ENCODE results near the gene ADAMTS17.

ADAMTS17 gene

GRCh38 chr15:99959326-99959725, 382.4 kb downstream of the ADAMTS17 start:
- Histone ChIP-seq H3K36me3 (ENCODE audit: control insufficient read depth in 2 of 2, insufficient read depth in 2 of 2, low read length in 2 of 2) (no peaks in the 10 kb centered on the region), H3K9me3 (ENCODE audit: control insufficient read depth in 2 of 2, low read length in 2 of 2) (no peaks in the 10 kb centered on the region), H3K27ac (ENCODE audit: low read length) (no peak overlapping the region), H3K4me1 (ENCODE audit: control insufficient read depth, insufficient read depth, low read length) (no peaks in the 10 kb centered on the region), H3K27me3 (ENCODE audit: control insufficient read depth in 1 of 2, insufficient read depth in 2 of 2, low read length in 2 of 2) (peaks cover 7% of the 10 kb centered on the region in 2 donors), H3K4me3 (ENCODE audit: low read length in 2 of 2) (no peak overlapping the region), H3K9ac (ENCODE audit: low read length in 2 of 2) (no peak overlapping the region)

GRCh38 chr15:99958426-99959097, 383.2 kb downstream of the ADAMTS17 start:
- Histone ChIP-seq H3K27ac (ENCODE audit: low read length) (no peak overlapping the region), H3K9me3 (ENCODE audit: control insufficient read depth in 2 of 2, low read length in 2 of 2) (no peaks in the 10 kb centered on the region), H3K4me1 (ENCODE audit: control insufficient read depth, insufficient read depth, low read length) (no peaks in the 10 kb centered on the region), H3K4me3 (ENCODE audit: low read length in 2 of 2) (no peak overlapping the region), H3K9ac (ENCODE audit: low read length in 2 of 2) (no peak overlapping the region), H3K27me3 (ENCODE audit: control insufficient read depth in 1 of 2, insufficient read depth in 2 of 2, low read length in 2 of 2) (peaks cover 7% of the 10 kb centered on the region in 2 donors), H3K36me3 (ENCODE audit: control insufficient read depth in 2 of 2, insufficient read depth in 2 of 2, low read length in 2 of 2) (no peaks in the 10 kb centered on the region)

GRCh38 chr15:99957642-99958013, 384.1 kb downstream of the ADAMTS17 start:
- Histone ChIP-seq H3K9ac (ENCODE audit: low read length in 2 of 2) (no peak overlapping the region), H3K36me3 (ENCODE audit: control insufficient read depth in 2 of 2, insufficient read depth in 2 of 2, low read length in 2 of 2) (no peaks in the 10 kb centered on the region), H3K27ac (ENCODE audit: low read length) (no peak overlapping the region), H3K9me3 (ENCODE audit: control insufficient read depth in 2 of 2, low read length in 2 of 2) (no peaks in the 10 kb centered on the region), H3K27me3 (ENCODE audit: control insufficient read depth in 1 of 2, insufficient read depth in 2 of 2, low read length in 2 of 2) (peaks cover 7% of the 10 kb centered on the region in 2 donors), H3K4me1 (ENCODE audit: control insufficient read depth, insufficient read depth, low read length) (no peaks in the 10 kb centered on the region), H3K4me3 (ENCODE audit: low read length in 2 of 2) (no peak overlapping the region)

- H3K27ac ChIP-seq (ENCODE audit: low read length) = no peak overlapping the region
- peaks cover 7% of the 10 kb centered on the region in 2 donors for H3K27me3 ChIP-seq (ENCODE audit: control insufficient read depth in 1 of 2, insufficient read depth in 2 of 2, low read length in 2 of 2)
- no peak overlapping the region for H3K9ac ChIP-seq (ENCODE audit: low read length in 2 of 2)
- H3K9me3 ChIP-seq (ENCODE audit: control insufficient read depth in 2 of 2, low read length in 2 of 2) = no peaks in the 10 kb centered on the region
- no peak overlapping the region for H3K4me3 ChIP-seq (ENCODE audit: low read length in 2 of 2)
- H3K4me1 ChIP-seq (ENCODE audit: control insufficient read depth, insufficient read depth, low read length) = no peaks in the 10 kb centered on the region
- H3K36me3 ChIP-seq (ENCODE audit: control insufficient read depth in 2 of 2, insufficient read depth in 2 of 2, low read length in 2 of 2) = no peaks in the 10 kb centered on the region
Measured at GRCh38 chr15:99956820-99957641, 384.7 kb downstream of the ADAMTS17 start.

GRCh38 chr15:99956022-99956775, 385.6 kb downstream of the ADAMTS17 start:
- no peak overlapping the region for H3K27ac ChIP-seq (ENCODE audit: low read length)

GRCh38 chr15:99955532-99955931, 386.2 kb downstream of the ADAMTS17 start:
- H3K36me3 ChIP-seq (ENCODE audit: control insufficient read depth in 2 of 2, insufficient read depth in 2 of 2, low read length in 2 of 2) = no peaks in the 10 kb centered on the region
- no peak overlapping the region for H3K4me3 ChIP-seq (ENCODE audit: low read length in 2 of 2)
- H3K9me3 ChIP-seq (ENCODE audit: control insufficient read depth in 2 of 2, low read length in 2 of 2) = no peaks in the 10 kb centered on the region
- H3K9ac ChIP-seq (ENCODE audit: low read length in 2 of 2) = no peak overlapping the region
- H3K27ac ChIP-seq (ENCODE audit: low read length) = no peak overlapping the region
- no peaks in the 10 kb centered on the region for H3K4me1 ChIP-seq (ENCODE audit: control insufficient read depth, insufficient read depth, low read length)
- H3K27me3 ChIP-seq (ENCODE audit: control insufficient read depth in 1 of 2, insufficient read depth in 2 of 2, low read length in 2 of 2) = peaks cover 5 to 7% of the 10 kb centered on the region in 2 donors

More at GRCh38 chr15:99956022-99956775, 385.6 kb downstream of the ADAMTS17 start:
- Histone ChIP-seq H3K9me3 (ENCODE audit: control insufficient read depth in 2 of 2, low read length in 2 of 2) (no peaks in the 10 kb centered on the region), H3K36me3 (ENCODE audit: control insufficient read depth in 2 of 2, insufficient read depth in 2 of 2, low read length in 2 of 2) (no peaks in the 10 kb centered on the region), H3K4me3 (ENCODE audit: low read length in 2 of 2) (no peak overlapping the region), H3K4me1 (ENCODE audit: control insufficient read depth, insufficient read depth, low read length) (no peaks in the 10 kb centered on the region), H3K9ac (ENCODE audit: low read length in 2 of 2) (no peak overlapping the region), H3K27me3 (ENCODE audit: control insufficient read depth in 1 of 2, insufficient read depth in 2 of 2, low read length in 2 of 2) (peaks cover 5 to 7% of the 10 kb centered on the region in 2 donors)

GRCh38 chr15:99955181-99955525, 386.6 kb downstream of the ADAMTS17 start:
- Histone ChIP-seq H3K27me3 (ENCODE audit: control insufficient read depth in 1 of 2, insufficient read depth in 2 of 2, low read length in 2 of 2) (peaks cover 5 to 7% of the 10 kb centered on the region in 2 donors), H3K9ac (ENCODE audit: low read length in 2 of 2) (no peak overlapping the region), H3K4me1 (ENCODE audit: control insufficient read depth, insufficient read depth, low read length) (no peaks in the 10 kb centered on the region), H3K27ac (ENCODE audit: low read length) (no peak overlapping the region), H3K9me3 (ENCODE audit: control insufficient read depth in 2 of 2, low read length in 2 of 2) (no peaks in the 10 kb centered on the region), H3K36me3 (ENCODE audit: control insufficient read depth in 2 of 2, insufficient read depth in 2 of 2, low read length in 2 of 2) (no peaks in the 10 kb centered on the region), H3K4me3 (ENCODE audit: low read length in 2 of 2) (no peak overlapping the region)

GRCh38 chr15:99954361-99955180, 387.2 kb downstream of the ADAMTS17 start:
- no peaks in the 10 kb centered on the region for H3K9me3 ChIP-seq (ENCODE audit: control insufficient read depth in 2 of 2, low read length in 2 of 2)
- no peaks in the 10 kb centered on the region for H3K36me3 ChIP-seq (ENCODE audit: control insufficient read depth in 2 of 2, insufficient read depth in 2 of 2, low read length in 2 of 2)
- no peak overlapping the region for H3K27ac ChIP-seq (ENCODE audit: low read length)
- no peak overlapping the region for H3K9ac ChIP-seq (ENCODE audit: low read length in 2 of 2)
- no peaks in the 10 kb centered on the region for H3K4me1 ChIP-seq (ENCODE audit: control insufficient read depth, insufficient read depth, low read length)
- H3K27me3 ChIP-seq (ENCODE audit: control insufficient read depth in 1 of 2, insufficient read depth in 2 of 2, low read length in 2 of 2) = peaks cover 5 to 7% of the 10 kb centered on the region in 2 donors
- H3K4me3 ChIP-seq (ENCODE audit: low read length in 2 of 2) = no peak overlapping the region

GRCh38 chr15:99953886-99954285, 387.9 kb downstream of the ADAMTS17 start:
- Histone ChIP-seq H3K36me3 (ENCODE audit: control insufficient read depth in 2 of 2, insufficient read depth in 2 of 2, low read length in 2 of 2) (no peaks in the 10 kb centered on the region), H3K4me1 (ENCODE audit: control insufficient read depth, insufficient read depth, low read length) (no peaks in the 10 kb centered on the region), H3K4me3 (ENCODE audit: low read length in 2 of 2) (no peak overlapping the region), H3K9me3 (ENCODE audit: control insufficient read depth in 2 of 2, low read length in 2 of 2) (no peaks in the 10 kb centered on the region), H3K27me3 (ENCODE audit: control insufficient read depth in 1 of 2, insufficient read depth in 2 of 2, low read length in 2 of 2) (peaks cover 5 to 7% of the 10 kb centered on the region in 2 donors), H3K27ac (ENCODE audit: low read length) (no peak overlapping the region), H3K9ac (ENCODE audit: low read length in 2 of 2) (no peak overlapping the region)

GRCh38 chr15:99951511-99951910, 390.3 kb downstream of the ADAMTS17 start:
- H3K27ac ChIP-seq (ENCODE audit: low read length) = no peak overlapping the region
- no peaks in the 10 kb centered on the region for H3K4me1 ChIP-seq (ENCODE audit: control insufficient read depth, insufficient read depth, low read length)
- H3K9me3 ChIP-seq (ENCODE audit: control insufficient read depth in 2 of 2, low read length in 2 of 2) = peaks cover 0 to 4% of the 10 kb centered on the region in 2 donors
- H3K36me3 ChIP-seq (ENCODE audit: control insufficient read depth in 2 of 2, insufficient read depth in 2 of 2, low read length in 2 of 2) = no peaks in the 10 kb centered on the region
- no peak overlapping the region for H3K9ac ChIP-seq (ENCODE audit: low read length in 2 of 2)
- H3K27me3 ChIP-seq (ENCODE audit: control insufficient read depth in 1 of 2, insufficient read depth in 2 of 2, low read length in 2 of 2) = peaks cover 2% of the 10 kb centered on the region in 2 donors
- H3K4me3 ChIP-seq (ENCODE audit: low read length in 2 of 2) = no peak overlapping the region

Measured in stomach smooth muscle (tissue), 2 donors.